PC-3 (cell line): ENCODE measurements around the gene CIAO3. TPM values are rescaled to one million over a fixed set of nuclear protein-coding genes. Genes with fewer than 3 reads are reported as not detected.

Experiments
- ATAC-seq: fragments of 200-7000 bp; cut with Tn5 transposase; 2 replicates; pipeline ENCODE4 v1.9.1; 2020; ENCODE audit warnings: mild to moderate bottlenecking, moderate library complexity
- BruUV-seq: library from RNA; stranded (reverse); fragments of 400-500 nt; replicated peaks from 2 replicates; lab custom pipeline; 2021; lab: Mats Ljungman, UMichigan
- CTCF ChIA-PET: fragments of 300-600 bp; sonication (Branson Sonifier 250); formaldehyde crosslinking; loops from one replicate; lab custom pipeline; 2022; ENCODE audit warnings: antibody characterized with exemption; lab: Charles Lee
- POLR2A ChIA-PET: fragments of 300-600 bp; sonication (Branson Sonifier 250); formaldehyde crosslinking; loops from one replicate; lab custom pipeline; 2022; ENCODE audit warnings: antibody characterized with exemption; ENCODE audit not compliant: unreplicated experiment; lab: Charles Lee
- DNase-seq: peaks from one replicate; pipeline ENCODE4 v3.0.0-alpha.2; 2015
- H2AFZ ChIP-seq: fragments of 300-600 bp; sonication (generic); 2 replicates; pipeline ENCODE4 v1.6.0; 2016; ENCODE audit warnings: antibody characterized with exemption, low read length
- H3F3A ChIP-seq: fragments of 300-600 bp; sonication (generic); one replicate; pipeline ENCODE4 v1.6.0; 2017; ENCODE audit warnings: antibody characterized with exemption, low read length, control low read depth, mild to moderate bottlenecking; ENCODE audit not compliant: unreplicated experiment
- H3K27ac ChIP-seq: fragments of 300-600 bp; sonication (generic); 2 replicates; pipeline ENCODE4 v1.5.1; 2016; ENCODE audit warnings: mild to moderate bottlenecking, low read length
- H3K27me3 ChIP-seq: fragments of 300-600 bp; sonication (generic); 2 replicates; pipeline ENCODE4 v1.6.1; 2016; ENCODE audit warnings: low read length, mixed read lengths
- H3K36me3 ChIP-seq: fragments of 300-600 bp; sonication (generic); 2 replicates; pipeline ENCODE4 v1.6.1; 2016; ENCODE audit warnings: low read depth, mixed run types, low read length, mixed read lengths
- H3K4me1 ChIP-seq: fragments of 300-600 bp; sonication (generic); 2 replicates; pipeline ENCODE4 v1.5.1; 2016; ENCODE audit warnings: low read length; ENCODE audit not compliant: insufficient read depth
- H3K4me2 ChIP-seq: fragments of 300-600 bp; sonication (generic); 2 replicates; pipeline ENCODE4 v1.6.0; 2016; ENCODE audit warnings: low read length
- H3K4me3 ChIP-seq: fragments of 300-600 bp; sonication (generic); 2 replicates; pipeline ENCODE4 v1.5.1; 2016; ENCODE audit warnings: mild to moderate bottlenecking, low read length, mixed read lengths
- H3K79me2 ChIP-seq: fragments of 300-600 bp; sonication (generic); 2 replicates; pipeline ENCODE4 v1.6.1; 2017; ENCODE audit warnings: low read length, mixed read lengths
- H3K9ac ChIP-seq: fragments of 300-600 bp; sonication (generic); 2 replicates; pipeline ENCODE4 v1.6.0; 2016; ENCODE audit warnings: mild to moderate bottlenecking, low read length
- H3K9me2 ChIP-seq: fragments of 300-600 bp; sonication (generic); replicated peaks from 2 replicates; pipeline ENCODE4 v1.6.1; 2016; ENCODE audit warnings: mixed run types, low read length, mixed read lengths
- H3K9me3 ChIP-seq: fragments of 300-600 bp; sonication (generic); 2 replicates; pipeline ENCODE4 v1.6.1; 2016; ENCODE audit warnings: low read length, mixed read lengths
- H4K20me1 ChIP-seq: fragments of 300-600 bp; sonication (generic); 2 replicates; pipeline ENCODE4 v1.6.1; 2016; ENCODE audit warnings: low read length, mixed read lengths
- CTCF ChIP-seq: fragments of 300-600 bp; sonication (generic); conservative IDR thresholded peaks from 2 replicates; pipeline ENCODE4 v1.5.1; 2017; ENCODE audit warnings: antibody characterized with exemption, low read depth, mild to moderate bottlenecking, low read length
- EZH2 ChIP-seq: fragments of 300-600 bp; sonication (generic); IDR thresholded peaks from one replicate; pipeline ENCODE4 v1.6.1; 2017; ENCODE audit warnings: antibody characterized with exemption, mild to moderate bottlenecking, low read length; ENCODE audit not compliant: unreplicated experiment
- EZH2phosphoT487 ChIP-seq: fragments of 300-600 bp; sonication (generic); IDR thresholded peaks from 2 replicates; pipeline ENCODE4 v1.6.1; 2018; ENCODE audit warnings: mild to moderate bottlenecking, antibody characterized with exemption, low read length, borderline replicate concordance
- intact Hi-C: fragments of 100-400 bp; cut with micrococcal nuclease; formaldehyde crosslinking; loops from 2 replicates; pipeline ENCODE4 v1.9.0; 2023
- total RNA-seq: library from RNA; depleted of rRNA; stranded (reverse); fragments of >200 nt; gene quantifications from 2 replicates; pipeline ENCODE4 v1.2.3, GENCODE V29; 2014

Gene CIAO3
- total RNA-seq, 1 experiment from 2014 or later: 46.1 TPM

GRCh38 chr16:732332-732731 lies 8.5 kb downstream of the CIAO3 start:
- no peak for DNase-seq
- no peaks in the 10 kb centered on the region for H3K9me2 ChIP-seq
- intact Hi-C loops: no loop called here
- no peak for TF ChIP-seq EZH2phosphoT487
- no peak for TF ChIP-seq EZH2
- no peak for TF ChIP-seq CTCF
- H3K4me1 ChIP-seq: peaks cover 7% of the 10 kb centered on the region; the same call in 1 of the 2 replicates
- H3F3A ChIP-seq: no peaks in the 10 kb centered on the region
- H3K27me3 ChIP-seq: no peaks in the 10 kb centered on the region
- H2AFZ ChIP-seq: no peak overlapping the region
- H3K4me2 ChIP-seq: no peak overlapping the region
- H3K9ac ChIP-seq: no peak overlapping the region
- no peak overlapping the region for H3K4me3 ChIP-seq
- H3K79me2 ChIP-seq: 0 out of 2 replicates have a peak, but pooled peaks cover 9% of the 10 kb centered on the region
- ATAC-seq: no peak
- H4K20me1 ChIP-seq: no peaks in the 10 kb centered on the region
- ChIA-PET POLR2A (no interaction called here), CTCF (no interaction called here)
- BruUV-seq: no TSS peak
- H3K27ac ChIP-seq: no peak overlapping the region
- H3K9me3 ChIP-seq: no peaks in the 10 kb centered on the region
- H3K36me3 ChIP-seq: no peaks in the 10 kb centered on the region; the same call in 1 of the 2 replicates

- ChIA-PET POLR2A (no interaction called here), CTCF (no interaction called here)
- Histone ChIP-seq H3K9me3 (no peaks in the 10 kb centered on the region), H3K79me2 (0 out of 2 replicates have a peak, but pooled peaks cover 9% of the 10 kb centered on the region), H3K9me2 (no peaks in the 10 kb centered on the region), H3F3A (peaks cover 3% of the 10 kb centered on the region), H3K4me1 (peaks cover 8% of the 10 kb centered on the region; the same call in 1 of the 2 replicates), H3K27me3 (no peaks in the 10 kb centered on the region), H3K27ac (no peak overlapping the region), H3K9ac (no peak overlapping the region), H2AFZ (no peak overlapping the region), H4K20me1 (no peaks in the 10 kb centered on the region), H3K4me3 (no peak overlapping the region), H3K4me2 (no peak overlapping the region), H3K36me3 (no peaks in the 10 kb centered on the region; the same call in 1 of the 2 replicates)
- no peak for DNase-seq
- intact Hi-C loops: no loop called here
- no peak for TF ChIP-seq EZH2phosphoT487
- TF ChIP-seq CTCF: no peak
- no peak for TF ChIP-seq EZH2
- BruUV-seq: no TSS peak
- no peak for ATAC-seq
Measured at GRCh38 chr16:730666-731509, 9.9 kb downstream of the CIAO3 start.
